Measurements from ENCODE around the gene WDR5B.

The WDR5B gene

GRCh38 chr3:122409446-122409845 lies 6.4 kb downstream of the WDR5B start:
- no peak for DNase-seq (ENCODE audit: low read depth)

DNA sequence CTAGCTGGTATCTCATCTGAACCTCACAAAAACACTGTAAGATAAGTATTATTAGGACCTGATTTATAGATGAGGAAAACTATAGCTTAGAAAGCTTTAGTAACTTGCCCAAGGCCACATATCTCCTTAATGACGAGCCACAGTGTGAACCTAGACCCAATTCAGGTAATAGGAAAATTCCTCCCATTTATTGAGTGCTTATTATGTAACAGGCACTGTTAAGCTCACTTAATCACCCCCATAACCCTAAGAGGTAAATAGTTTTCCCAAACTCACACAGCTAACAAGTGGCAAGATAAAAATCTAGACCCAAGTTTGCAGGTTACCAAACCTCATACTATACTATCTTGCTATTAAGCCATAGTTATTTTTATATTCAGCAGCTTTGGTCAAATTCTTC lies 7.9 kb downstream of the WDR5B start:
- no peak for DNase-seq (ENCODE audit: low read depth)

DNA sequence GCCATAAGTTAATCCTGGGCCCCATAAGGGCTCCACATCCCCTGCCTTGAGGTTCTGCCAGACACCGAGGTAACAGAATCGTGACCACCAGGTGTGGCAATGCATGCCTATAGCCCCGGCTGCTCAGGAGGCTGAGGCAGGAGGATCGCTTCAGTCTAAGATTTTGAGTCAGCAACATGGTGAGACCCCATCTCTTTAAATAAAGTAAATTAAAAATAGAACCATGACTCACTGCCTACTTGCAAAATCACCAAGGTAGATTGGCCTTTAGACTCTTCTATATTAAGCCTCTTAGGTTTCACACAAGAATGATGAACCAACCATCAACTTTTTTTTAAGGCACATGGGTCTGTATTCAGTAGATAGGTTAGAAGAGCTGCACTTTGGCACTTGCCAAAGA lies 9.7 kb downstream of the WDR5B start:
- DNase-seq (ENCODE audit: low read depth) = no peak

- DNase-seq (ENCODE audit: low read depth) = no peak
Observed at GRCh38 chr3:122405015-122405414, 10.8 kb downstream of the WDR5B start.

GRCh38 chr3:122403489-122403888 lies 12.4 kb downstream of the WDR5B start:
- DNase-seq (ENCODE audit: low read depth) = no peak

DNA sequence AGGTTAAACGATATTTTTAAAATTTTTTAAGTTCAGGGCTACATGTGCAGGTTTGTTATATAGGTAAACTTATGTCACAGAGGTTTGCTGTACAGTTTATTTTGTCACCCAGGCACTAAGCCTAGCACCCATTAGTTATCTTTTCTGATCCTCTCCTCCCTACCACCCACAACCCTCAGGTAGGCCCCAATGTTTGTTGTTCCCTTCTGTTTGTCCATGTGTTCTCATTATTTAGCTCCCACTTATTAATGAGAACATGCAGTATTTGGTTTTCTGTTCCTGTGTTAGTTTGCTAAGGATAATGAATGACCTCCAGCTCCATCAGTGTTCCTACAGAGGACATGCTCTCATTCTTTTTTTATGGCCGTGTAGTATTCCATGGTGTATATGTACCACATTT lies 16.9 kb downstream of the WDR5B start:
- DNase-seq (ENCODE audit: low read depth) = no peak

- no peak for DNase-seq (ENCODE audit: low read depth)
Observed at GRCh38 chr3:122397201-122397600, 18.7 kb downstream of the WDR5B start.

GRCh38 chr3:122396511-122396910 lies 19.4 kb downstream of the WDR5B start:
- DNase-seq (ENCODE audit: low read depth) = no peak

DNA sequence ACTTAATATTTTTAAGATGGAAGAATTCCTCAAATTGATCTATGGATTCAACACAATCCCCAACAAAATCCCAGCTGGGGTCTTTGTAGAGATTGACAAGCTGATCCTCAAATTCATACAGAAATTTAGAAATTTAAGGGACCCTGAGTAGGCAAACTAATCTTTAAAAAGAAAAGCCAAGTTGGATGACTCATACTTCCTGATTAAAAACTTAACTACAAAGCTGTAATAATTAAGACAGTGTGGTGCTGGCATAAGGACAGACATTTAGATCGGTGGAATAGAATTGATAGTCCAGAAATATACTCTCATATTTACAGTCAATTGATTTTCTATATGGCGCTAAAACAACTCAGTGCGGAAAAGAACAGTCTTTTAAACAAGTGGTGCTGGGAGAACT lies 20.3 kb downstream of the WDR5B start:
- no peak for DNase-seq (ENCODE audit: low read depth)

DNA sequence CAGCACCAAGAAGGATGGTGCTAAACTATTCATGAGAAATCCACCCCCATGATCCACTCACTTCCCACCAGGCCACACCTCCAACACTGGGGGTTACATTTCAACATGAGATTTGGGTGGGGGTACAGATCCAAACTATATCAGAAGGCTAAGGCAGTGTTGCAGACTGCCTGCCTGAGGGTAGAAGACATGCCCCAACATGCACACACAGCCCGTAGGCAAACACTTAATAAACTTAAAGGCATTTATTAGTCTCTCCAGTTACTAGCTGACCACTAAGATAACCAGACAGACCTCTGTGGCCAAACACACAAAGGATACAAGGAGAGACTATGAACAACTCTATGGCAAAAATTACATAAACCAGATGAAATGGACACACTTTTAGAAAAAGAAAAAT lies 21.7 kb downstream of the WDR5B start:
- no peak for DNase-seq (ENCODE audit: low read depth)

DNA sequence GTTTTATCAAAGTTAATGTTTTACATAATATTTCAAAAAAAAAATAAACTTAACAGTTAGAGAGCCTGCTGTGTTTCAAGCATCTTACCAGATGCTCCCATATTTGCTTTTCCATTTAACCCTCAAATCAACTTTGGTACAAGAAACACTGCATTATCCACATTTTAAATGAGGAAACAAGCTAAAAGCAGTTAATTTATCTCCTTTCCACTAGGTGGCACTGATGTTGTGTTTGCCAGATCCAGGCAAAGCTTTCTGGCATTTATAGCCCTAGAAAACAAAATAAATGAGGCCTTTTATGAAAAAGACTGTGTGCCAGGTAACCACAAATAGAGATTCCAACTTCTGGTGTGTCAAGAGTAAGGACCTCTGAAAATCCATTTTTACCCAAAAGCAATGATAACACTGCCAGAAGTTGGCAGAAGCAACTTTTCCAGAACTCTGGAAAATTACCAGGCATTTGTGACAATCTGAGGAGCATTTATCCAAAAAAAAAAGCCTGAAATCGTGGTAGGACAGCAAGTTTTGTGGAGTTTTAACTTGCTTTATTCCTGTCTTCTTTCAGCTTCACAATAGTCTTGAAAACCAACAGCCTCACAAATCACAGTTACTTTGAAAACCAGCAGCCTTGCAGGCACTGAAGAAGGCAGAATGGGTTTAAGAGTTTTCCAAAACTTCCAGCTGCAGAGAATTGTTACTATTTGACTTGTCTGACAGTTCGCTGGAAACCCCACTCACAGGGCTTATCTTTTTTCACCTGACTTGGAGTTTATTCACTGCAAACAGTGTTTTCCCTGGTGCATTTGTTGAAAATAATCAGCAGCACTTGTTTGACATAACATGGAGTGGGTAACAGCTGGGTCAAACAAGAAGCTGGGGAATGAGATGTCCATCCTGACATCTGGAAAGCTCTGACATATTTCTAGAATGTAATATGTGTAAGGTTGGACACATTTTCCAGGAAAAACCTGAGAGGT lies 22.7 kb downstream of the WDR5B start:
- no peak for DNase-seq (ENCODE audit: low read depth)

GRCh38 chr3:122391681-122392446 lies 24.0 kb downstream of the WDR5B start:
- no peak for DNase-seq (ENCODE audit: low read depth)

- no peak for DNase-seq (ENCODE audit: low read depth)
Observed at GRCh38 chr3:122390665-122391064, 25.2 kb downstream of the WDR5B start.

DNA sequence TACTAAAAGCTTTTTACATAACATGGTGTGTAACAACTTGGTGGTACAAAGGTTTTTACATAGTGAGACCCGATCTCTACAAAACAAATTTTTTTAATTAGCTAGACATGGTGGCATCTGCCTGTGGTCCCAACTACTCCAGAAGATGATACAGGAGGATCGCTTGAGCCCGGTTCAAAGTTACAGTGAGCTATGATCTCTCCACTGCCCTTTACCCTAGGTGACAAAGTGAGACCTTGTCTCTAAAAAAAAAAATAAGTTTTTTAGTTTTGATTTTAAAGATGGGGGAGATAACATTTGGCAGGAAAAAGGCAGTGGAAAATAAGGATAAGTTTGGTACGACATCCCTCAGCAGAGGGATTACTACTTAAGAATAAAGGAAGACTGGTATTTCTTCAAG lies 26.0 kb downstream of the WDR5B start:
- no peak for DNase-seq (ENCODE audit: low read depth)

GRCh38 chr3:122389197-122389596 lies 26.7 kb downstream of the WDR5B start:
- DNase-seq (ENCODE audit: low read depth) = no peak

DNA sequence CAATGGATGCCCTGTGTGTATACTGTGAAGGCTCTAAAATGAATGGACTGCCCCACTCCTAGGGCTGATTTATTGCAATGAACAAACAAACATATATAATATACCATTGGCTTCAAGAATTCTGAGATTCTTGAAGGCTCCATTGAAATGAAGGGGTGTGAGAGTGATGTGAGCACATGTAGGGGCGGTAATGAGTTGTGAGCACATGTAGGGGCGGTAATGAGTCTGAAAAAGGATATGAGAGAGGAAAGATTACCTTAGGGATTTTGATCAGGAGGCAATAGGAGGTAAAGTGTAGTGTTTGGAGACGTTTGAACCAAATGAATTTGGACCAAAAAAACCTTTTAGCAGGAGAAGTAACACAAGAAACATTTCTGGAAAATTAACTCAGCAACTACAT lies 28.2 kb downstream of the WDR5B start:
- no peak for DNase-seq (ENCODE audit: low read depth)

- peak; percentile 88 for DNase-seq (ENCODE audit: low read depth)
Observed at GRCh38 chr3:122383771-122384697, 31.8 kb downstream of the WDR5B start, which contains the start of gene FAM162A. FAM162A (plus strand) TSS chr3:122384182; CDS start chr3:122384266, 84 bp downstream.

GRCh38 chr3:122382888-122383666 lies 32.8 kb downstream of the WDR5B start, which contains the start of gene MIX23:
MIX23 (minus strand) TSS chr3:122383231; CDS start chr3:122383224, 7 bp downstream.
- DNase-seq (ENCODE audit: low read depth) = peak; percentile 78

DNA sequence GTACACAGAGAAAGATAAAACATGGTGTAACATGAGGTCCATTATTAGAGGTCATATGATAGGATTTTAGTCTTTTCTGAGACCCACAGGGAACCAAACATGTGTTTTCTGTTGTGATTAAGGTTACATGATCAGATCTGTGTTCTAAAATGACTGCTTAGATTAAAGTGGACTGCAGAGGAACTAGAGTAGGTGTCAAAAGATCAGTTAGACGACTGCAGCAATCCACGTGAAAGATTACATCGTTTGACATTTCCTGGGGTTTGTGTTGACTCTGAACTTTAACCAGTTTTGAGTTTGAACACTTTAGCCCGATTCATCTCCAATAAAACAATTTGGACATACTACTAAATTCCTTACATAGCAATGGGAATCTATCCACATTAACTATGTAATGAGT lies 37.9 kb downstream of the WDR5B start:
- DNase-seq (ENCODE audit: low read depth) = no peak

DNA sequence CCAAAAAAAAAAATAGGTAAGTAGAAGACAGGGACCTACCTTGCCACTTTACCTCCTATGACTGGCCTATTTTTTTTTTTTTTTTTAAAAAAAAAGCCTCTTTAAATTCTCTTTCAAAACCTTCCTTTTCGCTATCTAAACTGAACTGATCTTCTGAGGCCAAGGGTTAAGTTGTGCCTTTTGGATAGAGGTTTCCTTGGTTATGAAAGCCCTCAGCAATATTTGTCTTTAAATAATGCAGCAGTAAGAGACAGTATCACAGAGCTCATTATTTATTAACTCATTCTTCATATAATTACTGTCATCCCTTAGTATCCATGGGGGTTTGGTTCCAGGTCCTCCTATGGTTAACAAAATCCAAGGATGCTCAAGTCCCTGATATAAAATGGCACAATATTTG lies 41.8 kb downstream of the WDR5B start:
- no peak for DNase-seq (ENCODE audit: low read depth)

DNA sequence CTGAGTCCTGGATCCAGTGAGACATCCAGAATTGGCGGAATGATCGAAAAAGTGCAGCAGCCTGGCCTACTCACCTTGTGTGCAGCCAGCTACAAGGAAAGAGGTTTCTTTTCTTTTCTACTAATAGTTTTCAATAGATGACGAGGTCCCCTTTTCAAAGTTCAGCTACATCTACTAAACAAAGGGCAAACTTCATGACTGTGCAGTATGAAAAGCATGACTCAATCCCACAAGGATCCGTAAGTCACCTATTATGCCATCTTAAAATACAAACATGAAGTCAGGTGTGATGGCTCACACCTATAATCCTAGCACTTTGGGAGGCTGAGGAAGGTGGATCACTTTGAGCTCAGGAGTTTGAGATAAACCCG lies 49.5 kb downstream of the WDR5B start:
- DNase-seq (ENCODE audit: low read depth) = no peak

Measured in stimulated activated CD8-positive, alpha-beta memory T cell treated with anti-CD3 and anti-CD28 coated beads, Interleukin-4, amount 100 ng/mL, for 24 hours (primary cell).